Measurements from ENCODE around the gene PLB1.
A peak's percentile ranks its signal among the peaks of the same experiment; 100 is the strongest.

PLB1 gene

DNA sequence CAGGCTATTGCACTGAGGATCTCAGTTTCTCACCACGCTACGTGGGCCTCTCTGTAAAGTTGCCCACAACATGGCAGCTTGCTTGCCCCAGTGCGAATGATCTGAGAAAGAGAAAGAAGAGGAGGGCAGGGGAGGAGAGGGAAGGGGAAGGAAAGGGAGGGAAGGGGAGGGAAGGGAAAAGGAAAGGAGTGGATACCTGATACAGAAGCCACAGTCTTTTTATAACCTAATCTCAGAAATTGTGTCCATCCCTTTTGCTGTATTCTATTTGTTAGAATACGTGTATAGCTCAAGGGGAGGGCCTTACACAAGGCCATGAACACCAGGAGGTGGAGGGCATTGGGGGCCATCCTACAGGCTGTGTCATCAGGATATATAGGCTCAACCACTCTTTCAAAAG, 177.5 kb downstream of the PLB1 start:
- no peak for DNase-seq

DNA sequence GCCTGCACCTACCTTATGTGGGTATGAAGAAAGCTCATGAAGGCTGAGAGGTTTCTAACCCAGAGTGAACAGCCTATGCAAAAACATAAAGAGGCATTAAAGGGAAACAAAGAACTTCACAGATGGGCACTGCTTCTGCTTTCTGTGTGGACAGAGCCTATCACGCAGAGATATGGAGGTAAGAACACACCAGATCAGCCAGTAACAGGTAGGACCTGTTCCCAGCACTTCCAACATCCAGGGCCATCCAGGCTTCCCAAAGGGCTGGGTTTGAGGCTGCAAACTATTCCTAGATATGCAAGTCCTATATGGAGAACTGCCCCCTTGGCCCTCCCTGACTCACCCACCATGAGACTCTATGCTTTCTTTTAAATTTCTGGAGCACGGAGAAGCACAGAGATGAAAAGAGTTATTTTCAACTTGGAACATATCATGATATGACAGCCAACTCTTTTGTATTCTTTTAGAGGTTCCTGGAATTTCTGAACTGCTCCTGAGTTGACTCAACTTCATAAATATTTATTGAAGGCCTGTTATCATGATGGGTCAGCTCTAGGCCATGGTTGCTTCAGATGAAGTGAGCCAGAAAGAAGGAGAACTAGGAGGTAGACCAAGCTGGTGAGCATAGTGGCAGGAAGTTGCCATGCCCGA, 178.3 kb downstream of the PLB1 start:
- DNase-seq = no peak

DNA sequence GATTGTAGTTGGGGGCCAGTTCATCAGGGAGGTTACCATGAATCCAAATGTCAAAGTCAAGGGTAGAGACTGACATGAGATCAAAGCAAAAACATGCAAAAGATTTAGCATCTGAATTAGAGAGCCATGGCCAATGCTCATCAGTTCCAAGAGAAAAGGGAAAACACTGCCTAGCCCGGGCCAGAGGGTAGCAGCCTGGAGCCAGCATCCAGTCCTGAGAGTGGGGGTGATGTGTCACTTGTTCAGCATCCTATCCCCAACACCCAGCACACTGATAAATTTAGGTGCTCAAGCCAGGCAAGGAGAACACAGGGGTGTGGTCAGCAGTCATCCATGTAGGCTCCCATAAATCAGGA, 178.8 kb downstream of the PLB1 start:
- no peak for DNase-seq

DNA sequence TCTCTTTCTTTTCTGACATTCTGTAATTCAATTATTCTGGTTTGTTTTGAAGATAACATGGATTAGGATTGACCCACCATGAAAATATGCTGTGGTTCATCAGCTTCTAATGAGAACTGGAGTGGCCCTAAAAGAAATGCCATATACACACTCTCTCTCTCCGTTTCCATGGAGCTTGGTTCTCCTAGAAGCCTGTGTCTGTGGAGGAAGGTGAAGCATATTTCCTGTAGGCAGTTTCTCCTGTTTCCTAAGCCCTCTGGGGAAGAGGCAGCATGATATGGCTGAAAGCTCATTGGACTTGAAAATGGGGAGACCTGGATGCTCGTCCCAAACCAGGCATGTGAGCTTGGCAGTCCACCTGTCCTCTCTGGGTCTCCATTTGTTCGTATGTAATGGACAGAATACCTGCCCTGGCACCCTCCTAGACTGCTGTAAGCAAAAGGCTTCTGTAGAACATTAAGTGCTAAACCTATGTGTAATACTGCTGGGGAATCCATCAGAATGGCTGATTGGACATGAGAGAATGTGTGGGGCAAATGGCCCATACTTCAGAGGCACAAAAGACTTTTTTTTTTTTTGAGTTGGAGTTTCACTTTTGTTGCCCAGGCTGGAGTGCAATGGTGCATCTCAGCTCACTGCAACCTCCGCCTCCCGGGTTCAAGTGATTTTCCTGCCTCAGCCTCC, 180.4 kb downstream of the PLB1 start:
- DNase-seq = no peak

DNA sequence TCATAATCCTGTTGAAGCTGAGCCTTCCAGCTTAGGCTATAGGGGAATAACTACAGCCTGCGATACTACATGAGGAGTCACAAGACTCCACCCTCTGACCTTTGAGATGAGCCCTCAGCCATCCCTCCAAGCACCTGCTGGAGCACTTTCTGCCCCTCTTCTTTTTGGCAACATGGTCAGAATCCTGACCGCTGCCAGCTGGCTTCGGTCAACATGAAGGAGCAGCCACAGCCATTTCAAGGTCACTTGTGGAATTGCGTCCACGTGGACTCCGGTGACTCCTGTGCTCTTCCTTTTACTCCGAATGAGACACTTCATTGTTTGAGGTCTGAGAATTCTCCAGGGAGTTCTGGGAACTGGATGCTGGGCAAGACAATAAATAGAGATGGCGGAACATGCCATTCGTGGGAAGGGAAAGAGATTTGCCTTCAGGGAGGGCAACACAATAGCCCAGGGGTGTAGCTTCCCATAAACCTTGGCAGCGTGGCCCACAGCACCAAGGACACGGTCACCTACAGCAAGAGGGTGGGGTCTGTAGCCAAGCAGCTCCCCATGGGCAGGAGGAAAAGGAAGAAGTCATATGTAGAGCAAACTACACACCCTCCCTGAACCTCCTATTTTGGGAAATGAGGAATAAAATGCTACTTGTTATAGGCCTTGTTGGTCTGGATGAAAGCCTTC, 182.5 kb downstream of the PLB1 start:
- no peak for DNase-seq

DNA sequence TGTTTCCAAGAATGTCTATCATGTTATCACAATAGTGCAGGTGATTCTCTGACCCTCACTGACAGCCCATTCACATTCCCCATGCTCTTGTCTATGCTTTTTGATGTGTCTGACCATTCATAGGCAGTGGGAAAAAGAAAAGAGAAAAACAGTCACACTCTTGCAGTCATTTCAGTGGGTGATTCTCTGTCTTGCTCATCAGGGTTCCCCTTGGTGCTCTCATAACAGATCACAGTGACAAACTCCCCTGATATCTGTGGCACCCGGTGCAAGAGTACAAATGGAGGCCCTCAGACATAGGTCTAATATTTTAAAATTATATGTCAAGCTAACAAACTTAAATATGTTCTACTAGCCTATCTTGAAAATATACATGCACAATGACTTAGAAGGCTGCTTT, 183.1 kb downstream of the PLB1 start:
- no peak for DNase-seq

DNA sequence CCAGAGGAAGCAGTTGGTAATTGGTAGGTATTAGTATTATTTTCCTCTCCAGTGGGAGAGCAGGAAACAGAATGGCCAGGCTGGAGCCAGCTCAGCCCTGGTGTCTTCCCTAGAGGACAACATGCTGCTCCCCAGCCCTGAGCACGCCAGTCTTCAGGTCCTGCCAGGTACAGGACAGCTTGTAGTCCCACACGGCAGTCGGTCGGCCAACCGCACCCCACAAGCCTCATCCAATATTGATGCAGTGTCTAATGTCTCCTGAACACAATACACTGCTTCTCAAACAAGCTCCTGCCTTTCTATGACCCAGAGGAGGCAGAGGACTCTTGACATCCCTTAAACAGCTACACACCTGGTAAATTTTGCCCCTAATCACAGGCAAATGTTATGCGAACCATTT, 184.8 kb downstream of the PLB1 start:
- no peak for DNase-seq

DNA sequence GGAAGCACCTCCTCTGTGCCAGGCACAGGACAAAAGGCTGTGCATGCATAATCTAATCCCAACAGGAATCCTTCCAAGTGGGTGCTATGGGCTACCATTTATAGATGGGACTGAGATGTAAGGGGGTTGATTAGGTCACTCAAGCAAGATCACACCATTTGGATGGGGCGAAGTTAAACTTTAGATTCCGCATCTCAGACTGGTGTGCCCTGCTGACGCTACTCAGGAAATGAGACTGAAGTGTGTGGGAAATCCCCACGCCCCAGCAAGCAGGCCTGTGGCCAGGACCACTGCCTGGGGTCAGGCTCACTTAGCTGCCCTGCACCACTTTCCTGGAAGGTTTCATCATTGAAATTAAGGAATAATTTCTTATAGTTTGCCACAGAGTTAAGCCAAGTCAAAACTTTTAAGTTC, 185.3 kb downstream of the PLB1 start:
- DNase-seq = peak; percentile 53 to 54

DNA sequence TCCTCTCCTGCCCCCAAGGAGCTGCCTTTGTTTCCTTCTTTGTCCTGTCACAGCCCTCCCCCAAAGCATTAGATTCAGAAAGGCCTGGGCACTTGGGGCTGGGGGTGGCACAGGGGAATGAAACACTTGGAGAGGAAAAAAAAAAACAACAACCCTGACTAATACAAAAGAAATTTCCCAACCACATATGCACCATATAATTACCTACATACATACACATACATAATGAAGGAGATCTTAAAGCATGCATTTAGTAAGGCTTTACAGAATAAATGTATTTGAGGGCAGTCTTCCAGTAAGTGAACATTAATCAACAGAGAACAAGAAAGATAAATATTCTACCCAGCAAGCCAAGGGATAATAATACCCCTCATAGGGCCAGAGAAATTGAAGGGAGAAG, 185.7 kb downstream of the PLB1 start:
- DNase-seq = peak in 1 of 2 experiments; percentile 20

DNA sequence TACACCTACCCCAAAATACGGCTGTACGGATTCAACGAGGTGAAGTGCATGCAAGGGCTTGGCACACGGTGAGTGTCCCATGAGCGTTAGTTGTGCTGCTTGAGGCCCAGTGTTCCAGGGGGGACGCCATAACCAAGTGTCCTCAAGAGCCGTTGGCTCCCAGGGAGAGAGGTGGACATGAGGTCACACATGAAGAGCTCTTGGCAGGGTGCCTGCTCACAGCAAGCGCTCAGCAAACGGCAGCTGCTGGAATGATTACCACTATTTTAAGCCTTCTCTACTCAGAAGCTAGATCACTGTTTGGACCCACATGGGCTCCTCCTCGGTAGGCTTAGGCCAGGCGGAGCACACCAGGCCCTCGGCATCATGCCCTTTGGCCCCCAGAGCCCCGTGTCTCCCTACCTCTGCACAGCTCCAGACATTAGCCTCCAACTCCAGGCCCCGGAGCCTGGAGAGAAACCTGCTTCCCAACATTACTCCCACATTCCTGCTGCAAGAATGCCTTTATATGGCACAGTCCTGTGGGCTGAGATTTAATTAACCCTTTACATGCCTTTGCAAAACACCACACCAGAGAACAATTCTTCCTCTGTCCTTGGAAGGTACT, 187.3 kb downstream of the PLB1 start:
- no peak for DNase-seq

DNA sequence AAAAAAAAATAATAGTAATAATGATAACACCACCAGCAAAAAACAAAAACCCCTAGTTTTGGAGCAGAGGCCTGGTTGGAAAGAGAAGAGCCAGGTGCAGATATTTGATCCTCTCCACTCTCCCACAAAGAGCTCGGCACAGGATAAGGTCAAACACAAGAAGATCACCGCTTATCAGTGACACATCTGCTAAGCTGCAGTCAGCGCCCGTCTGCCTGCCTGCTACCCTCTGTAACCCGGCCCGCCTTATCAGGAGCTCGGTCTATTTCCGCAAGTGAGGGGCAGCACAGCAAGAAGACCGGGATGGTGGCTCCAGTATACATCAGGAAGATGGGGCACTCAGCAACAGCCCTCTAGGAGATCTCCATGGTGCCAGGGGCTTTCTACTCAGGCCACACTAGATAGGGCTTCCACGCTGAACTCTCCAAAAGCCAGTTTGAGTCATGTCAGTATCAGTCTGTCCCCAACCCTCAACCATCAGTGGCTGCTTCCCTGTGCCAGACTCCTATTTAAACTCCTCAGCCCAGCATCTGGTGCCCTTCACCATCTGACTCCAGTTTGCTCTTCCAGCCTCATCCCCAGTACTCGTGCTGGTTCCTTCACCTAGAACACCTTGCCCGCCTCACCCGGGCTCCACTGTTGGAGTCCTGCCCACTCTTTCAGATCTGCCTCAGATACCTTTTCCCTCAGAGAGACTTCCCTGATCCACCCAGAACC, 188.4 kb downstream of the PLB1 start:
- DNase-seq = no peak

DNA sequence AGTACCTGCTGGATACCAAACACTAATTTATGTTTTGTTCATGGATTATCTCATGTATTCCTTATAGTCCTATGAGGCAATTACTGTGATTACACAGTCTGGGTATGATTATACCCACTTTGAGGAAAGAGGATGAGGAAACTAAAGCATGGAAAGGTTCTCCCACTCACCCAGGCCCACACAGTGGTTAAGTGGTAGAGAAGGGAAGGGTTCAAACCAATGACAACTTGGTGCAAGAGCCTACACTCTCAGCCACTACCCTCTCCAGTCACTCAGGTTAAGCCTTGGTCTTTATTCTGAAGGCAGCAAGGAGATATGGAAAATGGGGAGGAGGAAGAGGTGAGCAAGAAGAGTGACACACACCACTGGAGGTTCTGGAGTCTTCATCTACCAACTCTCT, 191.3 kb downstream of the PLB1 start:
- DNase-seq = no peak

DNA sequence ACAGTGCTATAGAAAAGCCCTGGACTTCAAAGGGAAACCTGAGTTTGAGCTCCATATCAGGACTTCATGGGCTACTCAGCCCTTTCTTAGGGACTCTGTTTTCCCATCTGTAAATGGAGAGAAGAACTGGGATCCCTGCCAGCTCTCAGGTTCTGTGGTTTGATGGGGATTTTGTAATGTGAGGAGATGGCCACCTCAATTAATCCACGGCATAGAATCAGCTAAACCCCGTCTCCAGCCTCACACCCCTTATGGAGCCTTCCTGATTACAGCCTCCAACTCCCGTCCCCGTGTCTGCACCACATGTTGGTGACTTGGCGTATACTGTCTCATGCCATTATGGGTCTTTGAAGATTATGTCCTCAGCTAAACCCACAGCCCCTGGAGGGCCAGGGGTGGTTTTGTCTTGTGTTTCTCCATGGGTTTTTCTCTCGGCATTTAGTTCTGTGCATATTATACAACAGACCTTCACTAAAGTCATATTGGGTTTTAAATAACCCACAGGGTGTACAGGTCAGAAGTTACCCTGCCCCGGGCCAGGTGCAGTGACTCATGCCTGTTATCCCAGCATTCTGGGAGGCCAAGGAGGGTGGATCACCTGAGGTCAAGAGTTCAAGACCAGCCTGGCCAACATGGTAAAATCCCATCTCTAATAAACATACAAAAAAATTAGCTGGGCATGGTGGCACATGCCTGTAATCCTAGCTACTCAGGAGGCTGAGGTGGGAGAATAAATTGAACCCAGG, 192.0 kb downstream of the PLB1 start:
- DNase-seq = no peak

DNA sequence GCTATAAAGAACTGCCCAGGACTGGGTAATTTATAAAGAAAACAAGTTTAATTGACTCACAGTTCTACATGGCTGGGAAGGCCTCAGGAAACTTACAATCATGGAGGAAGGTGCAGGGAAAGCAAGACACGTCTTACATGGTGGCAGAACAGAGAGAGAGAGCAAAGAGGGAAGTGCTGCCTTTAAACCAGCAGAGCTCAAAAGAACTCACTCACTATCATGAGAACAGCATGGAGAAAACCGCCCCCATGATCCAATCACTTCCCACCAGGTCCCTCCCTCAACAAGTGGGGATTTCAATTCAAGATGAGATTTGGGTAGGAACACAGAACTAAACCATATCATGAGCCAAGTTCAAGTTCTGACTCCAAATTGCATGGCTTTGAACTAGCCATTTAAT, 193.0 kb downstream of the PLB1 start:
- no peak for DNase-seq

DNA sequence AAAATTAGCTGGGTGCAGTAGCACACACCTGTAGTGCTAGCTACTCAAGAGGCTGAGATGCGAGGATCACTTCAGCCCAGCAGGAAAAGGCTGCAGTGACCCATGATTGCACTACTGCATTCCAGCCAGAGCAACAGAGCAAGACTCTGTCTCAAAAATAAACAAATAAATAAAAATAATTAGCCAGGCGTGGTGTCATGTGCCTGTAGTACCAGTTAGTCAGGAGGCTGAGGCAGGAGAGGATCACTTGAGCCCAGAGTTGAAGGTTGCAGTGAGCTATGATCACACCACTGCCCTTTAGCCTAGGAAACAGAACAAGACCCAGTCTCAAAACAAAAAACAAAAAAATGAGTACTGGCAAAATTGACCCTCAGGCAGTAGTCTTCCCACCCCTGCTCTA, 193.9 kb downstream of the PLB1 start:
- no peak for DNase-seq

DNA sequence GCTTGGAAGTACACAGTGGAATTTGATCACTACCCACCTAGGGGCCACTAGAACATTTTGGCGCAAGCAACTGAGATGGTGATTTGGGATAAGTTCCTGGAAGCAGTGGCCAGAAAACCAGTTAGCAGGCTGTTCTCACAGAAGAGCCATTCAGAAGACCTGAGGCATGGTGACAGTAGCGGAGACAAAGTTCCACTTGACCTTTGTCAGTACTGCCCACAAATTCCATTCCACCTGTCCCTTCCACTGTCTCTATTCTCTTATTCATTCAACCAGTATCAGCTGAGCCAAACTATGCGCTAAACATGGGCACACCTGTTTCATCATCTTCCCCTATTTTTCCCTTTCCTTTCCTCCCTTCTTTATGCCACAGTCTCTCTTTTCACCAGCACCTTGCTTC, 196.6 kb downstream of the PLB1 start:
- DNase-seq = no peak

DNA sequence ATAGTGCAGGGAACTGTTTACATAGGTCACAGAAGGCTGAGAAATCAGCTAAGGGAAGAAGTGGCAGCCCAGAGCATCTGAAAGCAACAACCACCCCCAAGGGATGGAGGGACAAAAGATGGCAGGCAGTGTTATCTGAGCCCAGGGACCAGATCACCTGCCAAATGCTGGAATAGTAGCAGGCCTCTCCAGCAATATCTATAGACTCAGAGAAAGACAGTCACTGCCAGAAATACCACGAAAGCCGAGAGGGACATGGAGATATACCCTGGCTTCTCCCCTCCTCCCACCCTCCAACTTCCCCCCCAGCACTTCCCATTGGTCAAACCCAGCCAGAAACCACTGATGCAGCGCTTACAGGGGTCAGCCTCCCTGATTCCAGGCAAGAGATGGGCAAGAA, 197.4 kb downstream of the PLB1 start:
- DNase-seq = no peak
